ENCODE data around the gene ZSCAN31.

The ZSCAN31 gene

GRCh38 chr6:28347119-28347518 is 11.2 kb upstream of the ZSCAN31 start:
- TF ChIP-seq TAF1 (IDR thresholded peaks at IDR 0.05; ENCODE audit: borderline replicate concordance, insufficient read depth, low read length) (no peak), FOXP2 (optimal IDR thresholded peaks at IDR 0.05; ENCODE audit: borderline replicate concordance, extremely low read depth, extremely low read length, insufficient read depth) (no peak), SIN3A (IDR thresholded peaks at IDR 0.05; ENCODE audit: borderline replicate concordance, insufficient read depth, low read length) (no peak), POLR2AphosphoS5 (IDR thresholded peaks at IDR 0.05; ENCODE audit: low read depth, low read length) (no peak), REST (IDR thresholded peaks at IDR 0.05; ENCODE audit: insufficient read depth in 1 of 2, low read depth in 2 of 2, low read length in 2 of 2) (no peak)

- TF ChIP-seq SIN3A (IDR thresholded peaks at IDR 0.05; ENCODE audit: borderline replicate concordance, insufficient read depth, low read length) = no peak
- TF ChIP-seq REST (IDR thresholded peaks at IDR 0.05; ENCODE audit: insufficient read depth in 1 of 2, low read depth in 2 of 2, low read length in 2 of 2) = no peak
- TF ChIP-seq FOXP2 (optimal IDR thresholded peaks at IDR 0.05; ENCODE audit: borderline replicate concordance, extremely low read depth, extremely low read length, insufficient read depth) = no peak
- no peak for TF ChIP-seq TAF1 (IDR thresholded peaks at IDR 0.05; ENCODE audit: borderline replicate concordance, insufficient read depth, low read length)
- TF ChIP-seq POLR2AphosphoS5 (IDR thresholded peaks at IDR 0.05; ENCODE audit: low read depth, low read length) = no peak
Measured at GRCh38 chr6:28345201-28345600, 9.3 kb upstream of the ZSCAN31 start.

GRCh38 chr6:28343898-28344677 is 8.1 kb upstream of the ZSCAN31 start:
- TF ChIP-seq REST (IDR thresholded peaks at IDR 0.05; ENCODE audit: insufficient read depth in 1 of 2, low read depth in 2 of 2, low read length in 2 of 2) (no peak), FOXP2 (optimal IDR thresholded peaks at IDR 0.05; ENCODE audit: borderline replicate concordance, extremely low read depth, extremely low read length, insufficient read depth) (no peak), TAF1 (IDR thresholded peaks at IDR 0.05; ENCODE audit: borderline replicate concordance, insufficient read depth, low read length) (no peak), POLR2AphosphoS5 (IDR thresholded peaks at IDR 0.05; ENCODE audit: low read depth, low read length) (no peak)

- TF ChIP-seq REST (IDR thresholded peaks at IDR 0.05; ENCODE audit: insufficient read depth in 1 of 2, low read depth in 2 of 2, low read length in 2 of 2) (no peak), POLR2AphosphoS5 (IDR thresholded peaks at IDR 0.05; ENCODE audit: low read depth, low read length) (no peak), TAF1 (IDR thresholded peaks at IDR 0.05; ENCODE audit: borderline replicate concordance, insufficient read depth, low read length) (no peak), FOXP2 (optimal IDR thresholded peaks at IDR 0.05; ENCODE audit: borderline replicate concordance, extremely low read depth, extremely low read length, insufficient read depth) (no peak), SIN3A (IDR thresholded peaks at IDR 0.05; ENCODE audit: borderline replicate concordance, insufficient read depth, low read length) (no peak)
Measured at GRCh38 chr6:28340310-28341095, 4.6 kb upstream of the ZSCAN31 start.

Data from PFSK-1 (cell line).